ENCODE data around the gene ATF4. TPM values are rescaled to one million over a fixed set of nuclear protein-coding genes. Genes with fewer than 3 reads are reported as not detected.

Gene ATF4
- total RNA-seq, 1 experiment from 2014 or later, result 488 TPM

DNA sequence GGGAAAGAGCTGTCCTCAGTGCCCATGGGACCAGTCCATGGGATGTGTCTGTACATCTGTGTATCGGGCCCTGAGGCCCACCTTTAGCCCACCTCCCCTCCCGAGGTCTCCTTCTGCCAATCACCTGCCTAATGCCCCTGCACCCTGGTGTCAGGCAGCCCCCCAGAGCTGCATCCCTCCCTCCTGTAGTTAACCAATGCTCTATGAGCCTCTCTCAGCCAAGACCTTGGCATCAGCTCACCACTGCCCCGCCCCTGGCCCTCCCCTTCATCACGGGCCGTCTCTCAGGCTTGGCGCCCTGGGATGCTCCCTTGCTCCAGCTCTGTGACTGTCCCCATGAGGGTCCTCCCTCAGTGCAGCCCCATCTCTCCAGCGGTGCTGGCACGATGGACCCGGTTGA is 45.0 kb upstream of the ATF4 start:
- H3K27ac ChIP-seq, result no peak overlapping the region
- ChIA-PET POLR2A (ENCODE audit: unreplicated experiment) (no interaction called here), CTCF (interaction anchor here (0.5 to 0.7 kb wide), 3 partner anchors 122 to 705 kb away, joined by 3 to 6 read pairs (median 3); no protein-coding TSS in a partner anchor)
- H2AFZ ChIP-seq, result no peak overlapping the region
- DNase-seq, result no peak
- no TSS peak for BruUV-seq (replicated peaks)
- H3K36me3 ChIP-seq (ENCODE audit: low read depth), result no peaks in the 10 kb centered on the region
- intact Hi-C loops (cut with micrococcal nuclease; ENCODE audit: unreplicated experiment), result no loop called here
- H4K20me1 ChIP-seq (ENCODE audit: insufficient read depth), result peaks cover 4% of the 10 kb centered on the region; the same call in 1 of the 2 replicates
- H3K4me2 ChIP-seq, result no peak overlapping the region
- H3K27me3 ChIP-seq (ENCODE audit: insufficient read depth, low read depth), result peaks cover 23% of the 10 kb centered on the region
- no peaks in the 10 kb centered on the region for H3K9me2 ChIP-seq (ENCODE audit: insufficient read depth)
- H3F3A ChIP-seq (ENCODE audit: insufficient read depth, low read depth), result no peaks in the 10 kb centered on the region; the same call in 1 of the 2 replicates
- no peaks in the 10 kb centered on the region for H3K79me2 ChIP-seq (ENCODE audit: low read depth)
- TF ChIP-seq, protein P1, sequence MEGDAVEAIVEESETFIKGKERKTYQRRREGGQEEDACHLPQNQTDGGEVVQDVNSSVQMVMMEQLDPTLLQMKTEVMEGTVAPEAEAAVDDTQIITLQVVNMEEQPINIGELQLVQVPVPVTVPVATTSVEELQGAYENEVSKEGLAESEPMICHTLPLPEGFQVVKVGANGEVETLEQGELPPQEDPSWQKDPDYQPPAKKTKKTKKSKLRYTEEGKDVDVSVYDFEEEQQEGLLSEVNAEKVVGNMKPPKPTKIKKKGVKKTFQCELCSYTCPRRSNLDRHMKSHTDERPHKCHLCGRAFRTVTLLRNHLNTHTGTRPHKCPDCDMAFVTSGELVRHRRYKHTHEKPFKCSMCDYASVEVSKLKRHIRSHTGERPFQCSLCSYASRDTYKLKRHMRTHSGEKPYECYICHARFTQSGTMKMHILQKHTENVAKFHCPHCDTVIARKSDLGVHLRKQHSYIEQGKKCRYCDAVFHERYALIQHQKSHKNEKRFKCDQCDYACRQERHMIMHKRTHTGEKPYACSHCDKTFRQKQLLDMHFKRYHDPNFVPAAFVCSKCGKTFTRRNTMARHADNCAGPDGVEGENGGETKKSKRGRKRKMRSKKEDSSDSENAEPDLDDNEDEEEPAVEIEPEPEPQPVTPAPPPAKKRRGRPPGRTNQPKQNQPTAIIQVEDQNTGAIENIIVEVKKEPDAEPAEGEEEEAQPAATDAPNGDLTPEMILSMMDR (conservative IDR thresholded peaks at IDR 0.05), result no peak
- no peak for TF ChIP-seq EZH2 (IDR thresholded peaks at IDR 0.05; ENCODE audit: low read depth)
- H3K9me3 ChIP-seq (ENCODE audit: insufficient read depth, low read depth), result no peaks in the 10 kb centered on the region
- peaks cover 25% of the 10 kb centered on the region for H3K4me1 ChIP-seq (replicated peaks; ENCODE audit: insufficient read depth)
- H3K4me3 ChIP-seq, result no peak overlapping the region

DNA sequence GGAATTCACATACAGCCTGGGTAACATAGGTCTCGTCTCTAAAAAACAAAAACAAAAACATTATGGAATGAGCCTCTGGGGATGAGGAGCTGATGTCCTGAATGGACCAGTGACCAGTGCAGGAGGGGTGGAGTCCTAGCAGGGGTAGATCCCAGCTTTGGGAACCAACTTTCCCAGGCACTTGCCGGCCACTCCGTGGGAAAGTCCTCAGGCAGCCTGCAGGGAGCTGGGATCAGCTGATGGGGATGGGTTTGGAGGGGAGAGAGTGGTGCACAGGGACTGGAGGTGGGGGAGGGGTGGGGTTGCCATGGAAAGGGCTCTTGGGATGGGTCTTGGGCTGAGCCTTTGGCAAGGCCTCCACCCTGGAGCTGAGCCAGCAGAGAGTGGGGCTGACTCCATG is 44.5 kb upstream of the ATF4 start:
- intact Hi-C loops (cut with micrococcal nuclease; ENCODE audit: unreplicated experiment), result no loop called here
- TF ChIP-seq EZH2 (IDR thresholded peaks at IDR 0.05; ENCODE audit: low read depth), result no peak
- TF ChIP-seq, protein P1 (conservative IDR thresholded peaks at IDR 0.05), result no peak
- no peaks in the 10 kb centered on the region for H3K9me3 ChIP-seq (ENCODE audit: insufficient read depth, low read depth)

DNA sequence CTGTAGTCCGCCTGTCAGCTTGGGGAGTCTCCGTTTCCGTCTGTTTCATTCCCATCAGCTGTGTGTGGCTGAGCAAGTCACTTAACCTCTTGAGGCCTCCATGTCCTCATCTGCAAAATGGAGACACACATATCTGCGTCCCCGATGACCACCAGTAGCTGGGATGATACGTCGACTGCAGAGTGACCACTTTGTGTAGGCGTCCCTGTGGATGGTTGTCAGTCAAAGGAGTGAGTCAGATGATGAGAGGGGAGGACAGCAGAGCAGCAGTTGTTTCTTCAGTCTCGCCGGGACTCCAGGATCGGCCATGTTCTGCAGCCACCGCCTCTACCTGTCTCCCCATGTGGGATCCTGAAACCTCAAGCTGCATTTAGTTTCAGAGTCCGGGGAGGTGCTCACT is 43.7 kb upstream of the ATF4 start:
- H3K27ac ChIP-seq, result no peak overlapping the region
- no peaks in the 10 kb centered on the region for H3K79me2 ChIP-seq (ENCODE audit: low read depth)
- no TSS peak for BruUV-seq (replicated peaks)
- intact Hi-C loops (cut with micrococcal nuclease; ENCODE audit: unreplicated experiment), result no loop called here
- no peak overlapping the region for H3K4me3 ChIP-seq
- no peak overlapping the region for H2AFZ ChIP-seq
- no peaks in the 10 kb centered on the region for H3K36me3 ChIP-seq (ENCODE audit: low read depth)
- ChIA-PET POLR2A (ENCODE audit: unreplicated experiment) (no interaction called here), CTCF (no interaction called here)
- peaks cover 23% of the 10 kb centered on the region for H3K27me3 ChIP-seq (ENCODE audit: insufficient read depth, low read depth)
- no peak overlapping the region for H3K4me2 ChIP-seq
- no peak for TF ChIP-seq EZH2 (IDR thresholded peaks at IDR 0.05; ENCODE audit: low read depth)
- TF ChIP-seq, protein P1 (conservative IDR thresholded peaks at IDR 0.05), result no peak
- no peaks in the 10 kb centered on the region for H3K9me2 ChIP-seq (ENCODE audit: insufficient read depth)
- H3F3A ChIP-seq (ENCODE audit: insufficient read depth, low read depth), result no peaks in the 10 kb centered on the region; the same call in 1 of the 2 replicates
- peaks cover 4% of the 10 kb centered on the region; the same call in 1 of the 2 replicates for H4K20me1 ChIP-seq (ENCODE audit: insufficient read depth)
- DNase-seq, result no peak
- peaks cover 21% of the 10 kb centered on the region for H3K4me1 ChIP-seq (replicated peaks; ENCODE audit: insufficient read depth)
- no peaks in the 10 kb centered on the region for H3K9me3 ChIP-seq (ENCODE audit: insufficient read depth, low read depth)

More for the DNA sequence above, 44.5 kb upstream of the ATF4 start:
- H3K27me3 ChIP-seq (ENCODE audit: insufficient read depth, low read depth), result peaks cover 23% of the 10 kb centered on the region
- no peak overlapping the region for H2AFZ ChIP-seq
- H3K27ac ChIP-seq, result no peak overlapping the region
- H3K36me3 ChIP-seq (ENCODE audit: low read depth), result no peaks in the 10 kb centered on the region
- H4K20me1 ChIP-seq (ENCODE audit: insufficient read depth), result peaks cover 4% of the 10 kb centered on the region; the same call in 1 of the 2 replicates
- no peak overlapping the region for H3K4me3 ChIP-seq
- BruUV-seq (replicated peaks), result no TSS peak
- ChIA-PET POLR2A (ENCODE audit: unreplicated experiment) (no interaction called here), CTCF (no interaction called here)
- no peaks in the 10 kb centered on the region for H3K79me2 ChIP-seq (ENCODE audit: low read depth)
- H3K4me2 ChIP-seq, result no peak overlapping the region
- H3K4me1 ChIP-seq (replicated peaks; ENCODE audit: insufficient read depth), result peaks cover 25% of the 10 kb centered on the region
- DNase-seq, result no peak
- H3K9me2 ChIP-seq (ENCODE audit: insufficient read depth), result no peaks in the 10 kb centered on the region
- H3F3A ChIP-seq (ENCODE audit: insufficient read depth, low read depth), result no peaks in the 10 kb centered on the region; the same call in 1 of the 2 replicates

Measured in PC-9 (cell line).